Left kidney (tissue), 2 donors: ENCODE data around the gene MEGF6. TPM values are rescaled to one million over a fixed set of nuclear protein-coding genes. Genes with fewer than 3 reads are reported as not detected.

ENCODE experiments used
- DNase-seq: peaks from one replicate; pipeline ENCODE4 v3.0.0-alpha.2; 2013
- polyA plus RNA-seq: library from polyadenylated mRNA; unstranded; fragments of 120-200 nt; gene quantifications from one replicate; pipeline ENCODE4 v1.2.1, GENCODE V29; 2013; ENCODE audit not compliant: insufficient read length

MEGF6 gene
- polyA plus RNA-seq, 1 donor, result 8.6 TPM

GRCh38 chr1:3555131-3555920 is 56.0 kb downstream of the MEGF6 start:
- DNase-seq, result no peak

GRCh38 chr1:3553940-3554223 is 57.4 kb downstream of the MEGF6 start:
- DNase-seq, result no peak

GRCh38 chr1:3553166-3553939 is 58.0 kb downstream of the MEGF6 start:
- DNase-seq, result no peak

- no peak for DNase-seq
Observed at GRCh38 chr1:3552751-3553150, 58.6 kb downstream of the MEGF6 start.

- no peak for DNase-seq
Observed at GRCh38 chr1:3552176-3552575, 59.1 kb downstream of the MEGF6 start.

GRCh38 chr1:3551711-3552110 is 59.6 kb downstream of the MEGF6 start:
- DNase-seq, result no peak

- no peak for DNase-seq
Observed at GRCh38 chr1:3551290-3551678, 60.0 kb downstream of the MEGF6 start.

- DNase-seq, result no peak
Observed at GRCh38 chr1:3550511-3551289, 60.6 kb downstream of the MEGF6 start.

- no peak for DNase-seq
Observed at GRCh38 chr1:3548895-3549294, 62.4 kb downstream of the MEGF6 start.

GRCh38 chr1:3548156-3548893 is 63.0 kb downstream of the MEGF6 start:
- DNase-seq, result no peak

- DNase-seq, result no peak
Observed at GRCh38 chr1:3547055-3548005, 64.0 kb downstream of the MEGF6 start.

- DNase-seq, result no peak
Observed at GRCh38 chr1:3546048-3546384, 65.3 kb downstream of the MEGF6 start.

- no peak for DNase-seq
Observed at GRCh38 chr1:3545363-3546047, 65.8 kb downstream of the MEGF6 start.

GRCh38 chr1:3544040-3544977 is 67.0 kb downstream of the MEGF6 start:
- no peak for DNase-seq

GRCh38 chr1:3543076-3544039 is 68.0 kb downstream of the MEGF6 start:
- no peak for DNase-seq

- no peak for DNase-seq
Observed at GRCh38 chr1:3542676-3543075, 68.6 kb downstream of the MEGF6 start.

GRCh38 chr1:3541936-3542335 is 69.4 kb downstream of the MEGF6 start:
- DNase-seq, result no peak

GRCh38 chr1:3541465-3541864 is 69.8 kb downstream of the MEGF6 start:
- no peak for DNase-seq
